Stimulated activated CD8-positive, alpha-beta memory T cell treated with anti-CD3 and anti-CD28 coated beads, Interleukin-7, amount 100 ng/mL, for 4 hours (primary cell): ENCODE measurements around the gene TMEM151B.

Source experiments
- DNase-seq, 2 donors: peaks; one replicate each; pipeline ENCODE4 v3.0.0-alpha.2; 2020; ENCODE audit warnings: low read depth in 2 of 2

Gene TMEM151B

DNA sequence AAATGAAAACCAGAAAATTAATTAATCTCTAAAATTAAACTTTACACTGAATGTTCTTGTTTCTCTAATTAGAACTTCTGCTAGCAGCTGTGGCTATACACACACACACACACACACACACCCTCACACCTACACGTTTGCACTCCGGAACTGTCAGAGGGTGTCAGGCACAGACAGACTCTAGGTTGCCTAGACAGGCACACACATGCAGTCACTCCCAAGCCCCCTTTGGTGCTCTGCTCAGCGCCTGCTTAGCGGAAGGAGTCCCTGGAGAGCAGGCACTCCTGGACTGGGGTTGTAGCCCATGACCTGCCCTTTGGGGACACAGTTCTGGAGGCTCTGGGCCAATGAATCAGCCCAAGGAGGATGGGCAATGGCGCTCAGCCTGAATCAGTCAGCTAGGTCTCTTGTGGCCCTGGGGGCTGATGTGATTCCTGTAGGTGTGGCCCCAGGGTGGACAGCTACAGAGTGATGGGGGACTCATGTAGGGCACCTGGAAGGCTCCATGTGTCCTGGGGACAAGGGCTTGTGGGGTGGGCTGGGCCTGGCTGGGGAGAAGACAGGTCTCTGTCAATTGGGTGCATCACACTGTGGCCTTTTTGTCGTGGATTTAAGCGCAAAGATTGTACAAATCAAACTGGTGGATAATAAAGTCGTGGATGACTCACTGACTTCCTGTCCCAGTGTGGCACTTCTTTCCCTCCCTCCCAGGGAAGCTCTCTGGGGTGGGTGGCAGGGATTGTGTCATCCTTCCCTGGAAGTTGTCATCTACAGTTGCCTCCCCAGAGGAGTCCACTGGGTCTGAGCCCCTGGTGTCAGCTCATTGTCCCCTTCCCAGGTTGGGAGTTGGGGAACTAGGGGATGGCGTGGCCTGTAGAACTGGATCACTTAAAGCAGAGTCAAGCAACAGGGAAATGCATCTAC lies 8.8 kb downstream of the TMEM151B start:
- DNase-seq = no peak

DNA sequence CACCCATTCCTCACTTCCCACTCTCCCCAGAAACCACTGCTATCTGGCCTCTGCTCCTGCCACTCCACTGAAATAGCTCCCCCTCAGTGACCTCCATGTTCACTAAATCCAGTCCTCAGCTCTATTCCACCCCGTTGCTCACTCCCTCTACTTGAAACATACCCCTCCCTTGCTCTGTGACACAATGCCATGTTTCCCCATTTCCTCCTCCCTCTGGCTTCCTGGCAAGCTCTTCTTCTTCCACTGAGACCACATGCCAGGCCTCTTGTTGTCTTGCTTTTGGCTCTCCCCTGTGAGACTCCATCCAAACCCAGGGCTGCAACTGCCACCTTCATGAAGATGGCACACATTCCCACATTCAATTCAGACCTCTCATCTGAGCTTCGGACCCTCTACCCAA lies 13.9 kb downstream of the TMEM151B start:
- no peak for DNase-seq

DNA sequence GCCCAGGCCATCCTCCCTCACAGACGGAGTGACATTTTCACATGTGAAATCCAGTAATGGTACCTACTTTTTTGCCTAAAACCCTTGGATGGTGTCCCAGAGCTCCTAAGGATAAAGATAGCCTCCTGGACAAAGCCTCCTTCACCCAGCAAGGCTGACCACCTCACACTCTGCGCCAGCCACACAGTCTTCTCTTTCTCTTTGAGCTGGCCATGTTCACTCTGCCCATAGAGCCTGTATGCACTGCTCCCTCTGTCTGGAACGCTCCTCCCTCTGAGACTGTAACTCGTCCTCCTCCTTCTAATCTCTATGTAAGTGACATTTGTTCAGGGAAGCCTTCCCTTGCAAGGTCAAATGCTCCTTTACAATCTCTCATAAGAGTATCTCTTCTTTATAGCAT lies 14.6 kb downstream of the TMEM151B start:
- no peak for DNase-seq

DNA sequence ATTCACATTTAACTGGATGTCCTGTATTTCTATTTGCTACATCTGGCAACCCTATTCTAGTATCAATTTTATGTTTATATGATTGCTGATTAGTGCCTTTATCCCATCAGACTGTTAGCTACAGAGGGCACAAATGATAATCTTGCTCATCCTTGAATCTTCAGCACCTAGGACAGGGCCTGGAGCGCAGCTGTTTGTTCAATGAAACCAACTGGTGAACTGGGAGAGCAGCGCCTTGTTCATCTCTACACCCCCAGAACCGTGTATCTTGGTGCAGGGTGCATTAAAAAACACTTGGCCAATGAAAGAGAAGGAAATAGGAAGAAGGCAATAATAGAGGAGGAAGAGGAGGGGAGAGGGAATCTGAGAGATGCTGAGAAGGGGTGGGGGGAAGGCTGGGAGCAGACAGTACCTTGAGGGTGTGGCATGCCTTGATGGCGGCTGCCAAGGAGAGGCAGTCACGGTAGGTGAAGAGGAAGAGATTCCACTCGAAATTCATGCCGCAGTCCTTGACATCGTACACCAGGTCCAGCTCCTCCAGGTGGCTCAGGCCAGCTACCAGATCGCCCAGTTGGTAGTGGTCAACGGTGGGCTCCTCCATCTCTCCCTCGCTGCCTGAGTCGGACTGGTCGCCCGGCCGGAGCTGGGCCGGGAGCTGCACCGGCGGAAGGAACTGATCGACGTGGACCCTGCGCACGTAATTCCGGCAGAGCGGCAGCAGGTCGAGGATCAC lies 15.5 kb downstream of the TMEM151B start:
- DNase-seq = no peak

DNA sequence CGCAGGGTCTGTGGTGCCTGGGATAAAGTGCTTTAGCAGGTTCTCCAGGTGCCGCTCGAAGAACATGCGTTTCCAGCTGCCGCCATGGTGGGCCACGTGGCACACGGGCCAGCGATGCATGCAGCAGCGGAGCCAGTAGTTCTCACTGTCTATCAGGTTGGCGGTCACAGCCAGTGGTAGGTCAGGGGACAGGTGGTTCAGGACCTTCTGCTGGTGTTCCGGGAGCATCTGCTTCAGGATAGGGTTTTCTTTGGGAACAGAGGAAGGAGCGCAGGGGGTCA lies 16.0 kb downstream of the TMEM151B start:
- DNase-seq = no peak

DNA sequence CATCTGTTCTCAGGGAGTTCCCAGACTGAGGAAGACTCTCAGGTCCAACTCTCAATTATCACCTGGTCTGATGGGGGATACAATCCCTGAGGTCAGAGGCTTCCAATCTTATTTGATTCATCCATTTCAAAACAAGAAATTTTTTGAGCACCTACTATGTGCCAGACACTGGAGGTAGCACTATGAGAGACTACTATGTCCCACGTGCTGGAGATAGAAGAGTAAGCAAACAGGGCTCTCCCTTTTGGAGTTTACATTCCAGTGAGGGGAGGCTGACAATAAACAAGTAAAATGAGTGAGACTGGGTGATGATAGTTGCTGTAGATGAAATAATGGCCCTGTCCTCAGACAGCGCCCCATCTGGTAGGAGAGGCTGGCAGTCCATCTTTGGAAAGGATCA lies 16.5 kb downstream of the TMEM151B start:
- no peak for DNase-seq

DNA sequence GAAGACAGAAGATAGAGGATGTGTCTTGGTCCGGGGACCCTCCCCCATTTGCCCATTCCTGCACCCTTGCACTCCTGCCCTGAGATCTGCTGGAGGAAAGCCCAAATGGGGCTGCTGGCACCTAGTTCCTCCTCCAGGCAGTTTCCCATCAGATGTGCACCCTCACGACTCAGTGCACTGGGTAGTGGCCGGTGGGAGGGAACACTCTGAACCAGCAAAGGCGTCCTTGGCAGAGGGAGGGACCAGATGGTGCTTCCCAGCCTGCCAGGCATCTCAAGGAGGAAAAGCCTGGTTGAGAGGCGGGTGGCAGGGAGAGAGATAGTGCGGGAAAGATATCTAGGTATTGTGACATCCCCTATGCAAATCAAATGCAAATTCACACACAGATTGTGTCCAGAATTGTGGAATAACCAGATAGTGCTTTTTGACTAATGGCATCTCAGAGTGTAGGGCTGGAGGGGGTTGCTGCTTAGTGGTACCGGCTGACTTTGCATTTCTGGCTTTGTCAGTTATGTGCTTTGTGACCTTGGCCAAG lies 19.5 kb downstream of the TMEM151B start:
- no peak for DNase-seq

DNA sequence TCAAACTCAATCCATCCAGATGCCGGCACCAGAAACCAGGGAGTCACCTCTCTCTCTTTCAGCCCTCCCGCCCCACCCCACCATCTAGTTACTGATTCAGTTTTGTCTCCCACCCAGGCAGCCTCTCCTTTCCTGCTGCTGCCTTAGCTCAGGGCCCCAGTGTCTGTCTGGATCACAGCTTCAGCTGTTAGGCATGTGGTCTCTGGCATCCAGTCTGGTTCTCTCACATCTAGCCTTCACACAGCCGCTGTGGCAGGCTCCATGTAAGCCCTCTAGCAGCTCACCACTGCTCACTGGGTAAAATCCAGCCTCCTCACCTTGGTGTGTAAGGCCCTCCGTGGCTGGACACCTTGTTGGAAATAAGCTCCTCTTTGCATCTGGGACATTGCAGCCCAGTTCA lies 21.6 kb downstream of the TMEM151B start:
- DNase-seq = no peak

DNA sequence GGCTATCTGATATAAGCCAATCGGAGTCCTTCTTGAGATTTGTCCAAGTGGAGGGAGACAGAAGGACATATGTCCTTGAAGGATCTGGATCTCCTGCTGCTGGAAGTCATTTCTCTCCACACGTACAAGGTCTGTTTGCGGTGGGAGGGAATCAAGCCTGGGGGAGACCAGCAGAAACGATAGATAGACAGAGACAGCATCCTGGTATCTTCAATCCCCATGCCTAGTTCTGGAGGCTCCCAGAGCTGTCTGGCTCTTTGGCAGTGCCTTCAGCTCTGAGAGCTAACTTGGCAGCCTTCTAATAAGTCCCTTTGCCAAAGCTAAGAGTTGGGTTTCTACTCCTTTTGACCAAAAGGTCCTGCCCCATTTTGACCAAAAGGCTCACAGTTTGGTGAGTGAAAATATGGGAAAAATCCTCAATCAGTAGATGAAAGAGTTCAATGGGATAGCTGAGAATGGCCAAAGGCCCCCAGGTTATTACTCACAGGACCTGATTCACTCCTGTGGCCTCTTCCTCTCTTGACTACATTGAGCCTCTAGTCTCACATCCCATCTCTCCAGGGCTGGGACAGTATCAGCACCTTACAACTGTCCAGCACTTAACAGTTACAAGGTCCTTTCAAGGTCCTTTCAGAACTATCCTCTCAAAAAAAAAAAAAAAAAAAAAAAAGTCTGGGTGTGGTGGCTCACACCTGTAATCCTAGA lies 22.6 kb downstream of the TMEM151B start:
- no peak for DNase-seq

DNA sequence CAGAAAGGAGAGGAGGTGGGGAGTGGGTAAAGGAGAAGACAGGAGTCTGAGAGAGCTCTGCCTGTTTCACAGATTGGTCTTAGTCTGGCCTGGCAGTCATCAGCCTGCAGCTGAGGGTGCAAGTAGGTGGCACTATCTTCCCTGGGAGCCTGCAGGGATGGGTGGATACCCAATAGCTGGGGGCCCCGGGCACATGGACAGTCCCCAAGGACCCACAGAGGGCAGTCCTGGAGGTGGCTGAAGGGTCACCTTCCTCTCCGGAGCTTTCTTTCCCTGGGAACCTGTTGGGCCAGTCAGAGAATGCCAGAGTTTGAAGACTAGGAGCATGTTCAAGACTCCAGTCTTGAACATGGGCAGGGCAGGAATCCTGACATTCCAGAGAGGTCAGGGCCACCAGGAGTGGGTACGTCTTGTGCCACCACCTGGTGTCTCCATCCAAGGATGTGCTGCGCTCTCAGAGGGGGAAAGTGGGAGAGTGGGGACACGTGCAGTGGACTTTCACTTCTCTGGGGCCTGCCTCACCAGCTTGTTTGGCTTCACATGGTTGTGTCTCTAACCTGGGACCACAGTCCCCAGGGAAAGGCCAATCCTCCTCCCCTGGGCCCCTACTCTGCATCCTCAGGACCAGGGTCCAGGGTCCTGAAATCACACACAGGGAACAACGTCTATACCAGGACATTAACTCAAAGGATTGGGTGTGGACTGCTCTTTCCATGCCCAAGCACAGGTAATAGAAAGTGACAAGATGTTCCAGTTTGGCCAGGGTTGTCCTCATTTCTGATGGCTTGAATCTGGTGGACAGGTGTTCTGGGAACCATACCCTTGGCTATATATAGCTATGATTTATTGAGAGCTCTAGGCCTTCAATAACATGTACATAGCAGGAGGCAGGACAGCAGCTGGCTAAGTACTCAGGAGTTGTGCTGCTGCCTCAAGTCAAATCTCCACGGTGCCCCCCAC lies 24.9 kb downstream of the TMEM151B start:
- DNase-seq = no peak

DNA sequence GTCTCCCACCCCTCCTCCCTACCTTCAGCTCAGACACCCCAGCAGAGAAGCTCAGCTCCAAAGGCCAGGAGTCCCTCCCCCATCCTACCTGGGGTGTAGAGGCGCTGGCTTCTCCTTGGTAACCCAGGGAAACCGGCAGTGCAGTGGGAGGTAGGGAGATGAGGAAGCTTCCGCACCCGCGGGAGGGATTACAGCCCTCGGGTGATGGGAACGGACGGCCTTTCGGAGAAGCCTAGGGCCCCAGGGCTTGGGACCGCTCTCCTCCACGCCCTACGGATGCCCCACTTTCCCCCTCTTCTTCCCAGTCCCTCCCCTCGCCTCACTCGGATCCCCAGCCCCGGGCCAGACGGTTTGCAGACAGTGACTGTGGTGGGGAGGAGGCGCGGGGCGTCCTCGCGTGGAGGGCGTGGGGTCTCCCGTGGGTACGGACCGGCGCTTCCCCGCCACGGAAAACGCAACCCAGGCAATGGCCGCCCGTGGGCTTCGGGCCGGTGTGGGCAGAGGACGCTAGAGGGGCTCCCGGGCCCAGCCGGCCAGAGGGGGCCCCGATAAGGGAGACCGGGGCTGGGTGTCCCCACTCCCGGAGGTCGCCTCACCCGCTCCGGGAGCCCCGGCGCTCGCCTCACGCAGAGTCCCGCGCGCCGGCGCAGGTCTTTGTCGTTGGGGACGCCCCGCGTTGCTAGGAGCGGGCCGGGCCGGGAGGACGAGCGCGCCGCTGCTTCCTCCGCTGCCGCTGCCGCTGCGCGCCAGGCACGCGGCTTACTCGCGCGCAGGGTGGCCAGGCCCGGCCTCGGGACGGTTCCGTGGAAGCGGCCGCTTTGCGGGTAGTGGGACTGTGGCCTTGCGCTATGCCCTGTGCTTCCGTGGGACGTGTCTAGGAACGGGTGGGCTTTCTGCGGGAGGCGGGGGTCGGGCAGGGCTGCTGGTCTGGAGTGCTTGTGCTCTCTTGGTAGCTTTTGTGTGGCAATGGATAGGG lies 27.1 kb downstream of the TMEM151B start:
- peak in 1 of 2 donors; percentile 29 for DNase-seq

DNA sequence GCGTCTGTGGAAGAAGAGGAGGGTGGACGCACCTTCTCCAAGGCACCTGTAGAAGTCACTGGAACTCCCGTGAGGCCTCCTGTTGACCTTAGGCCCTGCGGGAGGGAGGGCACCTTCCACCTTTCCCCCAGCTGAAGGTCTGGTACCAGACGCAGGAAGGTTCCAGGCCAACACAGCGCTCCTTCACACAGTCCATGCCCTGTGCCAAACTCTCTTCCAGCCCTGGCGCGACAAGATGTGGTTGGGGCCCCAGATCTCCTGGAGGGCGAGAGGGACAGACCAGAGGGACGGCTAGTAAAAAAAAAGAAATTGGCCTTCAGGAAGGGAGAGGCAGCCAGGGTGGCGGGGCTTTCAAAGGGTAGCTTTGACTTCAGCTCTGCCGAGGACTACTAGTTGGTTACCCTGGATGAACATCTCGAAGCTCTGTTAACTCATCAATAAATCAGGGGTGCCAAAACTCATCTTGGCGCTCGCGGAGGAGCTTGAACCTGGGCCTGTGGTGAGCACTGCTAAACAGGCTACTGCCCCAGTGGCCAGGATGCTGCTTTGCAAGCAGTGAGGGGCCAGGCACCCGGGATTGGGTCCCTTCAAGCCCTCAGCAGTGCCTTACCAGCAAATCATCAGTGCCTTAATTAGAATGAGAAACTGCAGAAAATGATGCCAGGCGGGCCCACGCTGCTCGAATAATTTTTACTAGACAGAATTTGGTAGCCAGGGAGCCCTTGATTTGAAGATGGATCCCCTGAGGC lies 28.0 kb downstream of the TMEM151B start:
- DNase-seq = no peak

DNA sequence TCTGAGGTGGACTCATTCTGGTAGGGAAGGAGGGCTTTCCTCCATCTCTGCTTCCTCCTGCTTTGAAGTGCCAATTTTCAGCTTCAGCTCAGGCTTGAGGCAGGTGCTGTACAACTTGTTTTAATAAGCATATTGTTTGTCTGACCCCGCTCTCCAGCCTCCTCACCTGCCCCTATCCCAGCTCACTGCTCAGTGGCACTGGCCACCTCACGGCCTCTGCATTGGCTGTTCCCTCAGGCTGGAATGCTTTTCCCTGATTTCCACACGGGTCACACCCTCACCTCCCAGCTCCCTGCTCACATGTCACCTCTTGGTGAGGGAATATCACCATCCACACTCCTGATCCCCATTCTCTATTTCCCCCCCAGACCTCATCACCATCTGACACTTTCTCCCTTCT lies 28.6 kb downstream of the TMEM151B start:
- no peak for DNase-seq

DNA sequence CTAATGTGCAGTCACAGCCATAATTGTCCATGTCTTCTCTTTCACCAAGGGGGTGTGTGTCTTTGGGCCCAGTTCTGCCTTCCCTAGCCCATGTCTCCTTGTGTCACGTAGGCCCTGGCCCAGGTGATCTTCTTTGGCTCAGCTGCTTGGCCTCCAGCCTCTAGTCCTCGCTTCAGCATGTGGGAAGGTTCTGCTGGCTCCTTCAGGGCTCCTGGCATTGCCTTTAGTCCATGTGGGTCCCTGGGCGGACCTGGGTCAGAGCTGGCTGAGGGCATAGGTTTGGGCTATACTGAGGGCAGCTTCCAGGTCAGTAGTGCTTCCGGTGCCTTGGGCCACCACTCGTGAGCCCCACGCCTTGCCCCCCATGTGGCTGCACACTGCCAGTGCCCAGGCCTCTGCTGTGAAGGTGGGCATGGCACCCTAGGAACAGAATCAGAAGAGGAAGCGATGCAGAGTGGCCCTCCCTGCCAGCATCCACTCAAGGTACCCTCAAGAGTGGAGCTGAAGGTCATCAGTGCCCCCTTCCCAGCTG lies 30.1 kb downstream of the TMEM151B start:
- no peak for DNase-seq

DNA sequence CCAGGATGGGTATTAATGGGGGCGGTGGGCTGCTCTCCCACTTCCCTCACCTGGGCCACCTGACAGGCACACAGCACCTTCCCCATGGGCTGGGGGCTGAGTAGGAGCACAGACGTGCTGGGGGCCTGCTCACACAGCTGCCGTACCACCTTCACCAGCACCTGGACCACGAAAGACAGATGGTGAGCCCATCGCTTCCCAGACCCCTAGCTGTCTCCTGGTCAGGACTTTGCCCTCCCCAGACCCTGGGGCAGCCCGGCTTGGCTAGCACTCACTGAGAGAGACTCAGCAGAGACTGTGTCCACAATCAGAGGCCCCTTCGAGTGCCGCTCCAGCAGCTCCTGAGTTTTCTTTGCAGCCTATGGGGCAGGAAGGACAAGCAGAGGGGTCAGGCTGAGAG lies 30.9 kb downstream of the TMEM151B start:
- DNase-seq = no peak

DNA sequence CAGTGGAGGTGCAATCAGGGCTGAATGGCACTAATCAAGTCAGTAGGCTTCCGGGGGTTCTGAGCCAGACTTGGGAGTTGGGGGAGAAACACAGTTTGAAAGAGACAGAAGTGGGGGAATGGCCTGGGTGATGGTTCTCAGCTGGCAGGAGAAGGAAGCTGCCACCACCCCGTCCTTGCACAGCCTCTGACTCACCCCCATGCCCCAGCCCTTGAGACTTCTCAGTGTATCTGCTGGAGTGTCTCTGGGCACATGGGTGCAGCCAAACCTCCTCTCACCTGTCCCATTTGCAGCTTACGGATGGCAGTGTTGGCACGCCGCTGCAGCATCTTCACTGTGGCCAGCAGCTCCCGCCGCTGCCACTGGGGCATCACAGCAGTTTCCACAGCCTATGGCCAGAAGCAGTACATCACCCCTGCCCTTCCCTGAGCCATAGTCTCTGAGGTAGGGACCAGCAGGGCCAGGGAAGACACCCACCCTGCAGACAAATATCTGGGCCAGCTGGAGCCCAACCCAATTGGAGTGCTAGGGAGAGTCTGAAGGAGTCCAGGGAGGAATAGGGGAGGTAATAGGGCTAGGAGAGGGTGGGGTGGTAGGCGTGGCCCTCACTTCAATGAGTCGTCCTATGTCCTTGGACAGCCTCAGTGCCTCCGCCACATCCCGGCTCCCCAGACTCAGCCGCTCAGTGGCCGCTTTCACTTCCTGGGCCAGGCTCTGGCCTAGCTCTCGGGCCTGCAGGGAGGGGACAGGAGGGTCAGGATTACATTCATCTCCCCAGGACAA lies 31.7 kb downstream of the TMEM151B start:
- DNase-seq = no peak

DNA sequence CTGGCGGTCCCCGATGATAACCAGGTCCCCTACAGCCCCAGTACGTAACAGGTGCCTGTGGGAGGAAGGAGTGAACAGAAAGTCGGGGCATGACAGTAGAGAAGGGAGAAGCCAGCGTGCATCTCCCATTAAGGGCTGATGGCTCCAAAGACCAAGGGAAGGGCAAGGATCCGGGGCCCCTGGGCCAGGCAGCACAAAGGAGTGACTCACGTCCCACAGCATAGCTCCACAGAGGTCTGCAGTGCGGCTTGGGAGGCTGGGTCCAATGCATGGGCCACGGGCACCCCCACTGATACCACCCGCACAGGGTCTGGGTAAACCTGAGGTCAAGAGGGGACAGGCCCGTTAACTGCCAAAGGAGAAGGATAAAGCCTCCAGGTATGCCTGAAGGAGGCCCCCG lies 32.6 kb downstream of the TMEM151B start:
- no peak for DNase-seq

DNA sequence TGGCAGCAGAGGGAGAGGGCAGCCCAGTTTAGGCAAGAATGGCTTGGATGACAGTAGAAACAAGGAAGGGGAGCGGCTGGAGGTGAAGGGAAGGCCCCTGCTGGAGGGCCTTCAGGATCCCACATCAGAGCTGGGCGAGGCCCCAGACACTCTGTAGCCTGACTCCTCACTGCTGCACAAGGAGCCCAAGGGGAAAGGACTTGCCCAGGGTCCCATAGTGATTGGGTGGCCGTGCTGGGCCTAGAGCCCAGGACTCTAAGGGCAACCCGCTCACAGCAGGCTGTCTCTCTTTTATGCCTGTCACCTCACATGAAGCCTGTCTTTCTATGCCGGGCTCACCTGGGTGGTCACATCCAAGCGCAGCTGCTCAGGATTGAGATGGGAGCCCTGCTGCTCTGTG lies 33.6 kb downstream of the TMEM151B start:
- DNase-seq = no peak
